ENCODE measurements around the gene TNFAIP2. TPM values are rescaled to one million over a fixed set of nuclear protein-coding genes. Genes with fewer than 3 reads are reported as not detected.
A peak's percentile ranks its signal among the peaks of the same experiment; 100 is the strongest.

TNFAIP2 gene
- total RNA-seq, 1 experiment from 2014 or later, result 8.1 TPM

DNA sequence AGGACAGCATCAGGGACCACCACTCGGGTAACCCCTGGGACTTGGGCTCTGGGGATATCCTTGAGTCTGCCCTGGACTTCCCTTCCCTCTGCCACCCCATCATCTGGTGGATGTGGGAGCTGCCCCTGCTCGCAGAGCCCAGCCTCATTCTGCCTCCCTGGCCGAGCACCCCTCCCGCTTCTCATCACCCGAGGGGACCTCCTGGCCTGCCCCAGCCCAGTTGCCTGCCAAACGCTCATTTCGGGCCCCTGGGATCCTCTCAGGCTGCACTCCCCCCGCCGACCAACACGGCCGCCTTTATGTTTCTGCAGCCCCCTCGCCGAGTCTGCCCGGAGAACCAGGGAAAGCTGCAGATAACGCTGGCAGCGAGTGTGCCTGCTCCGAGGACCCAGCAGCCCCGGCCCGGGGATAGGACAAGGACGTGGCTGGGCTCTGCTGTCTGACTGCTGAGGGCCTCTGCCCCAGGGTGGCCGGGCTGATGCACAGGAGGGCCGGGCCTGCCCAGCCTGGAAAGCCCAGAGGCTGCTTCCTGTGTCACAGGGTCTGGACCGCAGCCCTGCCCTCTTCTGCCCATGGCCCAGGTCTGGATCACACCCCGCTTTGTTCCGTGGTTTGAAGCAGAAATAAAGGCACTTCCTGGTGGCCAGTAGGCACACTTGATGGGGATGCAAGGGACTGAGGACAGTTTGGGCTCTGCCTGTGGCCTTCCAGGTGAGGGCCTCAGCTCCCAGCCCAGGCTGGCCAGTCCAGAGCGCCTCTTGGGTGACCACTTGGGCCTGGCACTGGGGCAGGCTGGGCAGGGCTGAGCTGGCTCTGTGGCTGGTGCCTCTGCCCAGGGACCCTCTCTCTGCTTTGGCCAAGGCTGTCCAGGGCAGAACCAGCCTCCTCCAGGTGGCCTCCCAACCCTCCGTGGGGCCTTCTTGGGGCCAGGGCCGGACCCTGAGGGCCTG, 33.6 kb upstream of the TNFAIP2 start:
- H3K9me3 Mint-ChIP-seq (ENCODE audit: unreplicated experiment), result no peaks in the 10 kb centered on the region
- no peak for DNase-seq
- H3K4me1 Mint-ChIP-seq (ENCODE audit: low read depth, unreplicated experiment), result peaks cover 2% of the 10 kb centered on the region
- no TSS peak for BruUV-seq (replicated peaks)
- Histone ChIP-seq H3K36me3 (ENCODE audit: control insufficient read depth, insufficient read depth, low read length) (no peaks in the 10 kb centered on the region), H3K4me3 (ENCODE audit: low read depth, low read length) (no peak overlapping the region), H3K4me1 (peaks cover 8% of the 10 kb centered on the region), H3K27me3 (replicated peaks; ENCODE audit: control insufficient read depth, insufficient read depth, low read length) (no peaks in the 10 kb centered on the region), H3K9me3 (no peaks in the 10 kb centered on the region)
- H3K27ac Mint-ChIP-seq (ENCODE audit: unreplicated experiment), result no peak overlapping the region
- TF ChIP-seq, protein P1, sequence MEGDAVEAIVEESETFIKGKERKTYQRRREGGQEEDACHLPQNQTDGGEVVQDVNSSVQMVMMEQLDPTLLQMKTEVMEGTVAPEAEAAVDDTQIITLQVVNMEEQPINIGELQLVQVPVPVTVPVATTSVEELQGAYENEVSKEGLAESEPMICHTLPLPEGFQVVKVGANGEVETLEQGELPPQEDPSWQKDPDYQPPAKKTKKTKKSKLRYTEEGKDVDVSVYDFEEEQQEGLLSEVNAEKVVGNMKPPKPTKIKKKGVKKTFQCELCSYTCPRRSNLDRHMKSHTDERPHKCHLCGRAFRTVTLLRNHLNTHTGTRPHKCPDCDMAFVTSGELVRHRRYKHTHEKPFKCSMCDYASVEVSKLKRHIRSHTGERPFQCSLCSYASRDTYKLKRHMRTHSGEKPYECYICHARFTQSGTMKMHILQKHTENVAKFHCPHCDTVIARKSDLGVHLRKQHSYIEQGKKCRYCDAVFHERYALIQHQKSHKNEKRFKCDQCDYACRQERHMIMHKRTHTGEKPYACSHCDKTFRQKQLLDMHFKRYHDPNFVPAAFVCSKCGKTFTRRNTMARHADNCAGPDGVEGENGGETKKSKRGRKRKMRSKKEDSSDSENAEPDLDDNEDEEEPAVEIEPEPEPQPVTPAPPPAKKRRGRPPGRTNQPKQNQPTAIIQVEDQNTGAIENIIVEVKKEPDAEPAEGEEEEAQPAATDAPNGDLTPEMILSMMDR (IDR thresholded peaks at IDR 0.05; ENCODE audit: insufficient read depth in 1 of 2, low read depth in 1 of 2, low read length in 1 of 2, severe bottlenecking in 1 of 2, unreplicated experiment in 1 of 2), result no peak
- ChIA-PET POLR2A (no interaction called here), CTCF (no interaction called here)
- no peaks in the 10 kb centered on the region for H3K27me3 Mint-ChIP-seq (ENCODE audit: insufficient read depth, unreplicated experiment)
- intact Hi-C loops (cut with micrococcal nuclease; ENCODE audit: unreplicated experiment), result no loop called here
- H3K36me3 Mint-ChIP-seq (ENCODE audit: insufficient read depth, unreplicated experiment), result no peaks in the 10 kb centered on the region
- H3K4me3 Mint-ChIP-seq (ENCODE audit: unreplicated experiment), result no peak overlapping the region

DNA sequence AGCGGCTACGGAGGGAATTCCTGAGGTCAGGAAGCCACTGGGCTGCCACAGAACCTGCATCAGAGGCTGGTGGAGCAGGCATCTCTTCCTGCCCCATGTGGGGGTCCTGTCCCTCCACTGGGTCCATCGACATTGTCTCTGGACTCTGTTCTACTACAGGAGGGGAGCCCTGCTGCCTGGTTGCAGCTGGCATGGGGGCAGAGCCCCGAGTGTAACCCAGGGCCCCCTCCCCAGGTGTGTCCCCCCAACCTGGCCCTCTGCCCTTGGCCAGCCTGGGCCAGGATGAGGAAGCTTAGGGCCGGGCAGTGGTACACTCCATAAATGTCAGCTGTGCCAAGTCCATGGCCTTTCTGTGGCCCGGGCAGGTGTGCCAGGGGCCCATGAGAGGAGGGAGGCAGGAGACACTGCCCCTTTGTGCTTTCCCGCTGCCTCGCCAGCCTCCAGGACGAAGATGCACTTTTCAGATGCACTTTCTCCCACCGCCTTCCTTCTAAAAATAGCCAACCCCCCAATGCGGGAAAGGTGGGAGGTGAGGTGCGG, 32.7 kb upstream of the TNFAIP2 start:
- Histone ChIP-seq H3K4me3 (ENCODE audit: low read depth, low read length) (no peak overlapping the region), H3K9me3 (no peaks in the 10 kb centered on the region), H3K27me3 (replicated peaks; ENCODE audit: control insufficient read depth, insufficient read depth, low read length) (no peaks in the 10 kb centered on the region), H3K36me3 (ENCODE audit: control insufficient read depth, insufficient read depth, low read length) (no peaks in the 10 kb centered on the region), H3K4me1 (peaks cover 17% of the 10 kb centered on the region)
- Mint-ChIP-seq H3K27ac (ENCODE audit: unreplicated experiment) (no peak overlapping the region), H3K4me3 (ENCODE audit: unreplicated experiment) (peak overlapping the region; percentile 25), H3K27me3 (ENCODE audit: insufficient read depth, unreplicated experiment) (no peaks in the 10 kb centered on the region), H3K36me3 (ENCODE audit: insufficient read depth, unreplicated experiment) (no peaks in the 10 kb centered on the region), H3K4me1 (ENCODE audit: low read depth, unreplicated experiment) (peaks cover 11% of the 10 kb centered on the region), H3K9me3 (ENCODE audit: unreplicated experiment) (no peaks in the 10 kb centered on the region)
- POLR2A ChIA-PET, result no interaction called here
- TF ChIP-seq, protein P1 (IDR thresholded peaks at IDR 0.05; ENCODE audit: insufficient read depth in 1 of 2, low read depth in 1 of 2, low read length in 1 of 2, severe bottlenecking in 1 of 2, unreplicated experiment in 1 of 2), result no peak
- DNase-seq, result no peak
- BruUV-seq (replicated peaks), result no TSS peak
- intact Hi-C loops (cut with micrococcal nuclease; ENCODE audit: unreplicated experiment), result no loop called here
- CTCF ChIA-PET, result interaction anchor here (0.6 kb wide), 1 partner anchor 527 kb away, joined by 3 read pairs; no protein-coding TSS in a partner anchor

DNA sequence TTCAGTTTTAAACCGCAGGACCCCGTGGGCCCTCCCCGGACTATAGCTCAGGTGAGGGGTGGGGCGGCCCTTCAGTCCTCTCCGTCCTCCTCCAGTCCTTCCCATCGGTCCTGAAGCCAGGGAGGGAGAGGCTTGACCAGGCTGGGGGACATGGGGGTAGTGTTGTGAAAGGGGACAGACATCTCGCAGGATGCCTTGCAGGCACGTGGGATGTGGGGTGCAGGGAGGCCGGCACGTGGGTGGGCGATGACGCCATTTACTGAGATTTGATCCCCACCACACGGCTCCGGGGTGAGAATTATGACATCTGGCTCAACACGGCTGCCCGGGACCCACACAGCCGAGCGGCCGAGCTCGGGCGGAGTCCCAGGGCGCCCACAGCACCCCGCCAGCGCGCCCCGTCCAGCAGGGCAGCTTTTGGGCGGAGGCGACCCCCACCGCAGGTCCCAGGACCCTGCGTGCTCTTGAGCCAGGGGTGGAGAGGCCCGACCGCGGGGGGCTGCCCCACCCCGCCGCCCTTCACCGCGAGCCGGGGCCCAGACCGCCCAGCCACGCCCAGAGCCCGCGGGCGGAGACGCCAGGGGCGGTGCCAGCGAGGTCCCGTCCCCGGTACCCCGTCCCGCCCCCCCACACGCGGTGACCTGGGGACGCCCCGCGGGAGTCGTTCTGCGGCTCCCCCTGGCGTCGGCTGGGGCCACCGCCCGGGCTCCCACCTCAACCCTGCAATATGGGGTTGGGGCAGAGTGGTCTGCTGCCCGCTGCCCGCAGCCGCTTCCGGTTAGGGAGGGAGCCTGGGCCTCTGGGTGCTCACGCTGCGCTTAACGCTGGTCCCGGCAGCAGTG, 32.0 kb upstream of the TNFAIP2 start:
- H3K4me1 ChIP-seq, result peaks cover 19% of the 10 kb centered on the region
- TF ChIP-seq, protein P1 (IDR thresholded peaks at IDR 0.05; ENCODE audit: insufficient read depth in 1 of 2, low read depth in 1 of 2, low read length in 1 of 2, severe bottlenecking in 1 of 2, unreplicated experiment in 1 of 2), result peak in 1 of 2 experiments; percentile 46
- Mint-ChIP-seq H3K27ac (ENCODE audit: unreplicated experiment) (no peak overlapping the region), H3K4me1 (ENCODE audit: low read depth, unreplicated experiment) (peaks cover 12% of the 10 kb centered on the region), H3K36me3 (ENCODE audit: insufficient read depth, unreplicated experiment) (no peaks in the 10 kb centered on the region), H3K27me3 (ENCODE audit: insufficient read depth, unreplicated experiment) (no peaks in the 10 kb centered on the region), H3K9me3 (ENCODE audit: unreplicated experiment) (no peaks in the 10 kb centered on the region), H3K4me3 (ENCODE audit: unreplicated experiment) (peak overlapping the region; percentile 25)
- POLR2A ChIA-PET, result no interaction called here
- no TSS peak for BruUV-seq (replicated peaks)
- intact Hi-C loops (cut with micrococcal nuclease; ENCODE audit: unreplicated experiment), result no loop called here
- CTCF ChIA-PET, result interaction anchor here (0.6 kb wide), 1 partner anchor 526 kb away, joined by 3 read pairs; no protein-coding TSS in a partner anchor
- peak overlapping the region; percentile 28 for H3K4me3 ChIP-seq (ENCODE audit: low read depth, low read length)
- DNase-seq, result peak in 1 of 2 experiments; percentile 66
- no peaks in the 10 kb centered on the region for H3K27me3 ChIP-seq (replicated peaks; ENCODE audit: control insufficient read depth, insufficient read depth, low read length)
- H3K9me3 ChIP-seq, result no peaks in the 10 kb centered on the region
- H3K36me3 ChIP-seq (ENCODE audit: control insufficient read depth, insufficient read depth, low read length), result no peaks in the 10 kb centered on the region

Measured in Caco-2 (cell line).